VCaP (cell line): ENCODE measurements around the gene MBD6.

Source experiments
- H3K27ac ChIP-seq: fragments of 450-650 bp; 2 replicates; pipeline ENCODE4 v1.5.1; 2017
- TF ChIP-seq, protein P1 (sequence below): fragments of 450-650 bp; conservative IDR thresholded peaks from 2 replicates; pipeline ENCODE4 v1.5.1; 2017; ENCODE audit warnings: mild to moderate bottlenecking, moderate library complexity

Gene MBD6

DNA sequence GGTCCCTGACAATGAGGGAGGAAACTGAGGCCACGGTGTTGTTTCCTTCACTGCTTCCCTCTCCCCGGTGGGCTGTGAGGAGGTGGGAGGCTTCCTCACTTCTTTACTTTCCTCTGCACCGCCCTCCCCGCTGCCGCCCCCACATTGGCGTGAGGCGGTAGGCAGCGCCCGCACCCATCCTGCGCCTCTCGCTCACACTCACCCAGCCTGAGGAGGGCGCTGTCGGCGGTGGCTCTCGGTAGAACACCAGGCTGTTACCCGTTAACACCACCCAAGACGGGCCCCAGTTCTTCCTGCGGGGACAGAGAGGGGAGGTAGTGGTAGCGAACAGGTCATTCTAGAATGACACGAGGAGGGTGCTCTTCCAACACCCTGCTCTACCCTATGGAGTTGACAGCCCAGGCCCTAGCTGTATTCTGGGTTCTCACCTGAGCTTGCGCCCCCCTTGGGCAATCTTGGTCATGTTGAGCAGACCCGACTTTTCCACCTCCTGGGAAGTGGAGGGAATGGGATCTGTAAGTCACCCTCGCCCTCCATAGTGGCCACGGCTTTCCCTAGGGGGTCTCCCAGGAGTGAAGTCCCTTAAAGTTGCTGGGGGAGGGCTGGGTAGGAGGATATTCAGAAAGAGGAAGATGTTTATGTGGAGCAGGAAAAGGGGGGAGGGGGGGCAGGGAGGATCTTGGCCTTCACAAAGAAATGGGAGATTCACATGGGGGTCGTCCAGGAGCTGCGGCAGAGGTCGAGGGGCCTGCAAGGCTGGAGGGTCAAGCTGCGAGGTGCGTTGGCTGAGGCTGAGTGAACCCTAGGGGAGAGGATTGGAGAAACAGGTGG is 46.2 kb upstream of the MBD6 start:
- H3K27ac ChIP-seq = peak overlapping the region; percentile 35; the same call in 1 of the 2 replicates

GRCh38 chr12:57476993-57477709 is 45.5 kb upstream of the MBD6 start:
- H3K27ac ChIP-seq = no peak overlapping the region
- TF ChIP-seq, protein P1, sequence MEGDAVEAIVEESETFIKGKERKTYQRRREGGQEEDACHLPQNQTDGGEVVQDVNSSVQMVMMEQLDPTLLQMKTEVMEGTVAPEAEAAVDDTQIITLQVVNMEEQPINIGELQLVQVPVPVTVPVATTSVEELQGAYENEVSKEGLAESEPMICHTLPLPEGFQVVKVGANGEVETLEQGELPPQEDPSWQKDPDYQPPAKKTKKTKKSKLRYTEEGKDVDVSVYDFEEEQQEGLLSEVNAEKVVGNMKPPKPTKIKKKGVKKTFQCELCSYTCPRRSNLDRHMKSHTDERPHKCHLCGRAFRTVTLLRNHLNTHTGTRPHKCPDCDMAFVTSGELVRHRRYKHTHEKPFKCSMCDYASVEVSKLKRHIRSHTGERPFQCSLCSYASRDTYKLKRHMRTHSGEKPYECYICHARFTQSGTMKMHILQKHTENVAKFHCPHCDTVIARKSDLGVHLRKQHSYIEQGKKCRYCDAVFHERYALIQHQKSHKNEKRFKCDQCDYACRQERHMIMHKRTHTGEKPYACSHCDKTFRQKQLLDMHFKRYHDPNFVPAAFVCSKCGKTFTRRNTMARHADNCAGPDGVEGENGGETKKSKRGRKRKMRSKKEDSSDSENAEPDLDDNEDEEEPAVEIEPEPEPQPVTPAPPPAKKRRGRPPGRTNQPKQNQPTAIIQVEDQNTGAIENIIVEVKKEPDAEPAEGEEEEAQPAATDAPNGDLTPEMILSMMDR = no peak

More for the DNA sequence above, 46.2 kb upstream of the MBD6 start:
- TF ChIP-seq, protein P1 = 0 out of 2 replicates have a peak, but pooled peaks have one; percentile 27

DNA sequence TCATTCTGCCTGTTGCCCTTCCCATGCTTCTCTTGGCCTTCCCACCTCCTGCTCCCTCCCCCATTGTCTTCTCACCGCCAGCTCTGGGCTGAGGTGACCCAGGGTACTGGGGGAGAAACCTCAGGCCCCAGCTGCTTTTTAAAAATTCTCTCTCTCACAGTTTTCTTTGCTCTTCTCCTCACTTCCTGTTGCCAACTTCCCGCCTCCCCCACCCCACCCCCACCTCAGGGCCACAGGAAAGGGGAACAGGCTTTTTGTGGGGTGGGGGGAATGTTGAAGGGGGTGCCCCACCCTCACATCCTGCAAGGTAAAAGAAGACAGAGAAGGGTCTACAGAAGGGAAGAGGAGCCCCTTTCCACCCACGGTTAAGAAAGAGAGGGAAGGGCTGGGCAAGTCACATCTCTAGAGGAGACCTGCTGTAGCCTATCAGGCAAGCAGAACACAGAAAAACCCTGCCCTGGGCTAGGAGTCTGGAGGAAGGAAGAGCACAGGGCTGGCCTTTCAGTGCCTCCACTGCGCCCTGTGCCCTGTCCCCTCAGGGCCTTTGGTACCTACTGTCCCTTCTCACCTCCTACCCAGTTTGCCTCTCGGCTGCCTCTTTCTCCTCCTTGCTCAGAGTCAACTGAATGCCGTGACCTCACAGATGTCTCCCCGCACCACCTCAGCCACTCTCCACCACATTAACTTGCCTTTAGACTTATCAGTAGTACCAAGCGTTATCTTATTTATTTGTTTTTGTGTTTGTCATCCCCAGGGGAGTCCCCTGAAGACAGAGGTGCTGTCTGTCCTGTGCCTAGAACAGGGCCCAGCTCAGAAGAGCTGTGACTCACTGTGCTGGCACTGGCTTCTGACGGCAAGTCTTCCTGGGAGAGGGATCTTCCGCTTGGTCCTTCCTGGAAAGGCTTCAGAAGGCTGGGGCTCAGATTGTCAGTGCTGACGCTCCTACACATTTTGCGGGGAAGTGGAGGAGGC is 44.6 kb upstream of the MBD6 start:
- TF ChIP-seq, protein P1 = no peak
- H3K27ac ChIP-seq = no peak overlapping the region

DNA sequence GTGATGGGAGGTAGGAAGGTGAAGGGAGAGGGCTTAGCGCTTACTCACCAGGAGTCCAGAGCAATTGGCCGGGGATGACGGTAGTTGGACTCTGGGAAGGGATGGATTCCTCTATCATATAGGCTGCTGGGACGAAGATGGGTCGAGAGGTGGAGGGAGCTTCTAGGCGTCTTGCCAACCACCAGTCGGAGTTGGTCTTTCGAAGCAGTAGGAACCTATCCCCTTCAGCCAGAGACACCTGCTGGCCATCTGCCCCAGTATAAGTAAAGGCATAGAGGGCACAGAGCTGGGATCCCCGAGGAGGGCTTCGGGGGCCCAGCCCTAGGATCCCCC is 43.6 kb upstream of the MBD6 start:
- TF ChIP-seq, protein P1 = no peak
- no peak overlapping the region for H3K27ac ChIP-seq

DNA sequence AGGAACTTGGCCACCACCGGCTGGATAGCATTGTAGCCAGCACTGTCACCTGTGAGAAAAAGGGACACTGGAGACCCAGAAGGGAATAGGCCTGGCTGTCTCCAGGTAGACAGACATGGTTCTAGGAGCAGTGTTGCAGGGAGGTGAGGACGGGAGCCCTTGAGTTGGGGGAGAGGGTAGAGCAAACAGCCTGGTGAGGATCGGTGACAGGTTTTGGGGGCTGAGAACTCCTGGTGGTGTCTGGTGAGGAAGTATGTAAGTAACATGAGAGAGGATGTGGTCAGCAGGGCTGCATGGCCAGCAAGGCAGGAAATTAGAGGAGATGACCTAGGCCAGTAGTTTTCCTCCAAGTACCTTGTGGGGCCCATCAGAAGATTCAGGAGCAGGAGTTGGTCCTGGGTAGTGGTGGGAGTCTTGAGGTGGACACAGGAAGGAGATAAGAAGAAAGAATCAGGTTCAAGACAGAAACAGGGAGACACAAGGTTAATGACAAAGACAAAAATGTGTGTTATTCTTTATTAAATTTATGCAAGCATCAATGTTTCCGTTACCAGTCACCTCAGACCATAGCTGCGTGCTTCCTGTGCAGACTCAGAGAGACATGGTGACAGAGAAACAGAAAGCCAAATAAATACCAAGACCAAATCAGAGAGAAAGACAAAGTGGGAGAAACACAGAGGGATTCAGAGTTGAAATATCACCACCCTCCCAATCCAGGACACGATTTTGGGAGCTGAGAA is 43.1 kb upstream of the MBD6 start, which contains the start of gene ARHGAP9:
Gene ARHGAP9 (minus strand): TSS at position 491 of the 740 bp plus-strand sequence. CDS start 460 bp downstream, at position 31.
- H3K27ac ChIP-seq = no peak within 1 kb of the TSS
- TF ChIP-seq, protein P1 = no peak

- H3K27ac ChIP-seq = no peak overlapping the region
- TF ChIP-seq, protein P1 = no peak
Observed at GRCh38 chr12:57481671-57482070, 41.0 kb upstream of the MBD6 start.
